ENCODE measurements around the gene PAX1.

The PAX1 gene

GRCh38 chr20:21739682-21740081 lies 34.2 kb downstream of the PAX1 start:
- no peak for DNase-seq (ENCODE audit: low spot score)

- DNase-seq (ENCODE audit: low spot score): no peak
Measured at GRCh38 chr20:21741266-21741665, 35.8 kb downstream of the PAX1 start.

- no peak for DNase-seq (ENCODE audit: low spot score)
Measured at GRCh38 chr20:21762646-21763045, 57.2 kb downstream of the PAX1 start.

GRCh38 chr20:21767200-21767738 lies 61.8 kb downstream of the PAX1 start:
- no peak for DNase-seq (ENCODE audit: low spot score)

- DNase-seq (ENCODE audit: low spot score): no peak
Measured at GRCh38 chr20:21767739-21768223, 62.3 kb downstream of the PAX1 start.

All from CD4-positive, alpha-beta T cell treated with Interleukin-6 at 100 ng/mL for 8 hours (primary cell).